Astrocyte of the cerebellum (primary cell): Measurements from ENCODE around the gene PCED1B.
A peak's percentile ranks its signal among the peaks of the same experiment; 100 is the strongest.
"Not testable (repeated sequence)": the region's sequence is repeated elsewhere in the genome, so short reads cannot be mapped to it uniquely, and the experiment has no call there.

Experiments
- DNase-seq: peaks from one replicate; pipeline ENCODE4 v3.0.0-alpha.2; 2011; ENCODE audit warnings: low read depth
- H3K4me3 ChIP-seq: 2 replicates; pipeline ENCODE4 v1.5.1; 2011; ENCODE audit warnings: mild to moderate bottlenecking, low read depth, low read length, moderate library complexity
- CTCF ChIP-seq: IDR thresholded peaks from 2 replicates; pipeline ENCODE4 v1.5.1; 2012; ENCODE audit warnings: low read length, low read depth, moderate library complexity, mild to moderate bottlenecking; ENCODE audit errors: missing control alignments
- in situ Hi-C: cut with HindIII; loops from 2 replicates; pipeline ENCODE4 v1.10.0; 2017; ENCODE audit warnings: low sequenced_read_pairs

Gene PCED1B

DNA sequence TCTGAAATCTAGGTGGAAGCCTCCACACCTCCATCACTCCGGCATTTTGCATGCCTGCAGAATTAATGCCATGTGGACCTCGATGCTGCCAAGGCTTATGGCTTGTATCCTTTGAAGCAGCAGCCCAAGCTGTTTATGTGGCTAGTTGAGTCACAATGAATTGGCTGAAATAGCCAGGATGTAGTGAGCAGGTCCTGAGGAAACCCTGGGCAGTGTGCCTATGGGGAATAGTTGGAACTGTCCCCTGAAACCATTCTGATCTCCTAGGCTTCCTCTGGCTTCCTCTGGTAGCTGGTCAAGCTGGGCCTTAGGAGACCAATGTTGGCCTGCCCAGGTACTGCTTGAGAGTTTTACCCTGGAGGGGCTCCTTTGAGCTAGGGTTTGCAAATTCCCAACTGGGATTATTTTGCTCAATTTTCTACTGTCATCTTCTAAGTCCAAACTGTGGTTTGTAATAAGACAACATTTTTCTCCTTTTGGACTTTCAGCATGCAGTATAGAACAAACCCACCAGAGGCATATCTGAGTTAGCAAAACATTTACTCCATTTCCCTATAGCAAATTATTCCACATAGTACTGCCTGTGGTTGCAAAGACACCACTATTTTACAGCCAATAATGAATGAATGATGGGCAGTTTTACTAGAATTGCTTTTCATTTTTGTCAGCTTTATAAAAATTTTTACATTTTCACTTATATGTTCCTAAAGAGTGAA, 85.5 kb downstream of the PCED1B start:
- no peak overlapping the region for H3K4me3 ChIP-seq
- peak; percentile 77 for DNase-seq
- in situ Hi-C loops, result no loop called here
- no peak for TF ChIP-seq CTCF

DNA sequence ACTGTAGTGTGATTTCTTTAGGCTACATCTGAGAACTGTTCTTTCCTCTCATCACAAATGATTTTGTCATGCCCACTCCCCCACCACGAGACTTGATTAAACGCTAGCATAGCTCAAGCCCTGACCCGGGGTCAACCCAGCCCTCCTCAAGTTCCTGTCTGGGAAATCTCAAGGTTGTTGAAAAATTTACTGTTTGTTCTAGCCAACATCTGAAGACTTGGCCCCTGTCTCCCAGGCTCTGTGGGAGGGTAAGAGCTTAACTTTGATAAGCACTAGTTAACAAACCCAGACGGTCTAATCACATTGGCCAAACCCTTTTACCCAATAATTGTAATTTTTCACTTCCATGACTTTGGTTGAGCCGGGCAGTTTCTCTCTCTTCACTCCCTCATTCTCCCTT, 86.5 kb downstream of the PCED1B start:
- no peak for TF ChIP-seq CTCF

GRCh38 chr12:47166365-47166764, 86.9 kb downstream of the PCED1B start:
- in situ Hi-C loops, result no loop called here
- TF ChIP-seq CTCF, result no peak
- no peak overlapping the region for H3K4me3 ChIP-seq
- no peak for DNase-seq

More for the DNA sequence above, 86.5 kb downstream of the PCED1B start:
- no peak overlapping the region for H3K4me3 ChIP-seq
- DNase-seq, result no peak
- in situ Hi-C loops, result no loop called here

DNA sequence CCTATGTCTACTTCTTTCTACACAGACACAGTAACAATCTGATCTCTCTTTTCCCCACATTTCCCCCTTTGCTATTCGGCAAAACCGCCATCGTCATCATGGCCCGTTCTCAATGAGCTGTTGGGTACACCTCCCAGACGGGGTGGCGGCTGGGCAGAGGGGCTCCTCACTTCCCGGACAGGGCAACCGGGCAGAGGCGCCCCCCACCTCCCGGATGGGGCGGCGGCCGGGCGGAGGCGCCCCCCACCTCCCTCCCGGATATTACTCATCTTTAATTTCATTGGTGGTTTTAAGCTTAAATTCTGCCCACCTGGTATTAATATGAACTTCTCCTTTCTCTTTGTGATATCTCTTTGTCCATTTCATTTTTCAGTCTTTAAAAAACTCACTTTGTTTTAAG, 90.9 kb downstream of the PCED1B start:
- in situ Hi-C loops, H3K4me3 ChIP-seq: not testable (repeated sequence)

GRCh38 chr12:47178014-47178413, 98.6 kb downstream of the PCED1B start:
- no peak for TF ChIP-seq CTCF
- in situ Hi-C loops, result no loop called here
- H3K4me3 ChIP-seq, result no peak overlapping the region
- DNase-seq, result no peak

More for the DNA sequence above, 90.9 kb downstream of the PCED1B start:
- not testable (repeated sequence) for DNase-seq

DNA sequence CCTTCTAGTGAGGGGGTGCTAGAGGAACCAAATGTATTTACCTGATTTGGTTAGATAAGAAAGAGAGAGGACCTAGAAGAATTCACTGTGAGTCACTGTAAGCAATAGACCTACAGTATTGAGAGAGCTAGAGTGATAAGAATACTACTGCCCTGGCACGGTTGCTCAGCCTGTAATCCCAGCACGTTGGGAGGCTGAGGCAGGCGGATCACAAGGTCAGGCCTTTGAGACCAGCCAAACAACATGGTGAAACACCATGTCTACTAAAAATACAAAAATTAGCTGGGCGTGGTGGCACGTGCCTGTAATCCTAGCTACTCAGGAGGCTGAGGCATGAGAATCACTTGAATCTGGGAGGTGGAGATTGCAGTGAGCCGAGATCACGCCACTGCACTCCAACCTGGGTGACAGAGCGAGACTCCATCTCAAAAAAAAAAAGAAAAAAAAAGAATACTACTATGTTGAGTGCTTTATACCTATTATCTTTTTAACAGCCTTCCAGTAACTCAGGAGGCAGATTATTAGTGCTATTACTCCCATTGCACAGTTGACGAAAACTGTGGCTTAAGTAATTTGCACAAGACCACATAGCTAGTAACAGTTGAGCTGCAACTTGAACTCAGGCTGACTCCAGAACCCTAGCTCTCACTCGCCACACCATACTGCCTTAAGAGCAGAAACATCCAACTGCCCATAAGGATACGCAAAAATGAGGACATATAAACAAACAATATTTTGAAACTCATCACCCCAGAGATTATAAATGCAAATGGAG, 102.9 kb downstream of the PCED1B start:
- H3K4me3 ChIP-seq, DNase-seq, in situ Hi-C loops: not testable (repeated sequence)

GRCh38 chr12:47184229-47184628, 104.8 kb downstream of the PCED1B start:
- H3K4me3 ChIP-seq, result no peak overlapping the region
- no peak for DNase-seq
- TF ChIP-seq CTCF, result no peak
- in situ Hi-C loops, result no loop called here
